Neural cell (in vitro differentiated cells): ENCODE measurements around the gene UBR2.

Experiments
- EP300 ChIP-seq: fragments of 450-650 bp; conservative IDR thresholded peaks from 2 replicates; pipeline ENCODE4 v1.6.1; 2014; ENCODE audit warnings: antibody characterized with exemption, mild to moderate bottlenecking, moderate library complexity; ENCODE audit not compliant: poor library complexity, severe bottlenecking
- POLR2AphosphoS5 ChIP-seq: IDR thresholded peaks from 2 replicates; pipeline ENCODE4 v1.6.1; 2012
- RAD21 ChIP-seq: fragments of 450-650 bp; conservative IDR thresholded peaks from 2 replicates; pipeline ENCODE4 v1.6.1; 2014; ENCODE audit warnings: antibody characterized with exemption, mild to moderate bottlenecking, moderate library complexity
- TF ChIP-seq, protein P1 (sequence below): fragments of 450-650 bp; IDR thresholded peaks from 2 replicates; pipeline ENCODE4 v1.5.1; 2014; ENCODE audit warnings: antibody characterized with exemption, mild to moderate bottlenecking, moderate library complexity; ENCODE audit not compliant: poor library complexity, severe bottlenecking
- TF ChIP-seq, protein P2 (sequence below): IDR thresholded peaks from 2 replicates; pipeline ENCODE4 v1.6.1; 2012; ENCODE audit warnings: borderline replicate concordance

DNA sequence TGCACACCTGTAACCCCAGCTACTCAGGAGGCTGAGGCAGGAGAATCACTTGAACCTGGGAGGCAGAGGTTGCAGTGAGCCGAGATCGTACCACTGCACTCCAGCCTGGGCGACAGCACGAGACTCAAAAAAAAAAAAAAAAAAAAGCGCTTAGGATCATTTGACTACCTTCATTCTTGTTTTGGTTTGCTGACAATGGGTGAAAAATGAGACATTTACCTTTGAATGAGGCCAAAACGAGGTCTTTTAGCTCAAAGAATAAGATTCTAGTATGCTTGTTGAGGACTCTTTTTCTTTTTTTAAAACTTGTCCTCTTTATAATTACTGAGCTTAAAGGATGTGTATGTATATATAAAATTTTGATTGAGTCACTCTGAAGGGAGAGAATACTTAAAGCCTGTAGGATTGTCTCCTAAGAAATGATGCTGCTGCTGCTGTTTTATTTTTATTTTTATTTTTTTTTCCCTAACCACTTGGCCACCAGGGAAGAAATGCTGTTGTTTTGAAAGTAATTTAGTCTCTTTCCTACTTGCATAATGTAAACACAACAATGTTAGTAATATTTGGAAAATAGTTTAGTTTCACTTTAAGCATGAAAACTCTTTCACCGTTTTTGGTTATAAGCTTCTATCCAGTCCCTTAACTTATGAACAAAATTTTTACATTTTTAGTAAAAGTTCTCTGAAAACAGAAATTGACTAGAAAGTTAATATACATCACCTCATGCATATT lies 7.9 kb downstream of the UBR2 start:
- TF ChIP-seq, protein P1, sequence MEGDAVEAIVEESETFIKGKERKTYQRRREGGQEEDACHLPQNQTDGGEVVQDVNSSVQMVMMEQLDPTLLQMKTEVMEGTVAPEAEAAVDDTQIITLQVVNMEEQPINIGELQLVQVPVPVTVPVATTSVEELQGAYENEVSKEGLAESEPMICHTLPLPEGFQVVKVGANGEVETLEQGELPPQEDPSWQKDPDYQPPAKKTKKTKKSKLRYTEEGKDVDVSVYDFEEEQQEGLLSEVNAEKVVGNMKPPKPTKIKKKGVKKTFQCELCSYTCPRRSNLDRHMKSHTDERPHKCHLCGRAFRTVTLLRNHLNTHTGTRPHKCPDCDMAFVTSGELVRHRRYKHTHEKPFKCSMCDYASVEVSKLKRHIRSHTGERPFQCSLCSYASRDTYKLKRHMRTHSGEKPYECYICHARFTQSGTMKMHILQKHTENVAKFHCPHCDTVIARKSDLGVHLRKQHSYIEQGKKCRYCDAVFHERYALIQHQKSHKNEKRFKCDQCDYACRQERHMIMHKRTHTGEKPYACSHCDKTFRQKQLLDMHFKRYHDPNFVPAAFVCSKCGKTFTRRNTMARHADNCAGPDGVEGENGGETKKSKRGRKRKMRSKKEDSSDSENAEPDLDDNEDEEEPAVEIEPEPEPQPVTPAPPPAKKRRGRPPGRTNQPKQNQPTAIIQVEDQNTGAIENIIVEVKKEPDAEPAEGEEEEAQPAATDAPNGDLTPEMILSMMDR, result no peak
- TF ChIP-seq, protein P2, sequence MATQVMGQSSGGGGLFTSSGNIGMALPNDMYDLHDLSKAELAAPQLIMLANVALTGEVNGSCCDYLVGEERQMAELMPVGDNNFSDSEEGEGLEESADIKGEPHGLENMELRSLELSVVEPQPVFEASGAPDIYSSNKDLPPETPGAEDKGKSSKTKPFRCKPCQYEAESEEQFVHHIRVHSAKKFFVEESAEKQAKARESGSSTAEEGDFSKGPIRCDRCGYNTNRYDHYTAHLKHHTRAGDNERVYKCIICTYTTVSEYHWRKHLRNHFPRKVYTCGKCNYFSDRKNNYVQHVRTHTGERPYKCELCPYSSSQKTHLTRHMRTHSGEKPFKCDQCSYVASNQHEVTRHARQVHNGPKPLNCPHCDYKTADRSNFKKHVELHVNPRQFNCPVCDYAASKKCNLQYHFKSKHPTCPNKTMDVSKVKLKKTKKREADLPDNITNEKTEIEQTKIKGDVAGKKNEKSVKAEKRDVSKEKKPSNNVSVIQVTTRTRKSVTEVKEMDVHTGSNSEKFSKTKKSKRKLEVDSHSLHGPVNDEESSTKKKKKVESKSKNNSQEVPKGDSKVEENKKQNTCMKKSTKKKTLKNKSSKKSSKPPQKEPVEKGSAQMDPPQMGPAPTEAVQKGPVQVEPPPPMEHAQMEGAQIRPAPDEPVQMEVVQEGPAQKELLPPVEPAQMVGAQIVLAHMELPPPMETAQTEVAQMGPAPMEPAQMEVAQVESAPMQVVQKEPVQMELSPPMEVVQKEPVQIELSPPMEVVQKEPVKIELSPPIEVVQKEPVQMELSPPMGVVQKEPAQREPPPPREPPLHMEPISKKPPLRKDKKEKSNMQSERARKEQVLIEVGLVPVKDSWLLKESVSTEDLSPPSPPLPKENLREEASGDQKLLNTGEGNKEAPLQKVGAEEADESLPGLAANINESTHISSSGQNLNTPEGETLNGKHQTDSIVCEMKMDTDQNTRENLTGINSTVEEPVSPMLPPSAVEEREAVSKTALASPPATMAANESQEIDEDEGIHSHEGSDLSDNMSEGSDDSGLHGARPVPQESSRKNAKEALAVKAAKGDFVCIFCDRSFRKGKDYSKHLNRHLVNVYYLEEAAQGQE, result no peak
- no peak for TF ChIP-seq POLR2AphosphoS5
- TF ChIP-seq RAD21, result no peak
- TF ChIP-seq EP300, result no peak
